HL-60/S4 (cell line): Measurements from ENCODE around the gene SCYL3.
"Not testable (repeated sequence)": the region's sequence is repeated elsewhere in the genome, so short reads cannot be mapped to it uniquely, and the experiment has no call there.

Experiments
- in situ Hi-C: fragments of 300-500 bp; cut with MboI; formaldehyde crosslinking; loops from 2 replicates; pipeline ENCODE4 v1.14.3; 2022; ENCODE audit warnings: low sequenced_read_pairs

The SCYL3 gene

GRCh38 chr1:169873582-169874199 lies 20.0 kb downstream of the SCYL3 start:
- in situ Hi-C loops = no loop called here

GRCh38 chr1:169872906-169873305 lies 20.8 kb downstream of the SCYL3 start:
- in situ Hi-C loops = no loop called here

GRCh38 chr1:169871988-169872387 lies 21.7 kb downstream of the SCYL3 start:
- in situ Hi-C loops = not testable (repeated sequence)

- in situ Hi-C loops = no loop called here
These were observed 24.3 kb downstream of the SCYL3 start for GRCh38 chr1:169869426-169869825.

- in situ Hi-C loops = no loop called here
These were observed 24.7 kb downstream of the SCYL3 start for GRCh38 chr1:169868978-169869377.

GRCh38 chr1:169867012-169867675 lies 26.6 kb downstream of the SCYL3 start:
- in situ Hi-C loops = no loop called here

GRCh38 chr1:169866577-169866976 lies 27.1 kb downstream of the SCYL3 start:
- in situ Hi-C loops = no loop called here

GRCh38 chr1:169864531-169864930 lies 29.2 kb downstream of the SCYL3 start:
- in situ Hi-C loops = not testable (repeated sequence)

- in situ Hi-C loops = no loop called here
These were observed 32.9 kb downstream of the SCYL3 start for GRCh38 chr1:169860750-169861149.

GRCh38 chr1:169860187-169860586 lies 33.5 kb downstream of the SCYL3 start:
- in situ Hi-C loops = no loop called here

GRCh38 chr1:169859001-169859400 lies 34.7 kb downstream of the SCYL3 start:
- in situ Hi-C loops = no loop called here

- in situ Hi-C loops = no loop called here
These were observed 35.2 kb downstream of the SCYL3 start for GRCh38 chr1:169858467-169858866.

GRCh38 chr1:169853341-169853740 lies 40.4 kb downstream of the SCYL3 start:
- in situ Hi-C loops = no loop called here

GRCh38 chr1:169849346-169850022 lies 44.2 kb downstream of the SCYL3 start:
- in situ Hi-C loops = no loop called here

- in situ Hi-C loops = no loop called here
These were observed 45.2 kb downstream of the SCYL3 start for GRCh38 chr1:169848456-169848855.

- in situ Hi-C loops = no loop called here
These were observed 48.6 kb downstream of the SCYL3 start for GRCh38 chr1:169844941-169845608.

- in situ Hi-C loops = no loop called here
These were observed 54.8 kb downstream of the SCYL3 start for GRCh38 chr1:169838942-169839341.

- in situ Hi-C loops = no loop called here
These were observed 57.5 kb downstream of the SCYL3 start for GRCh38 chr1:169836198-169836597.

- in situ Hi-C loops = no loop called here
These were observed 58.0 kb downstream of the SCYL3 start for GRCh38 chr1:169835647-169836046.

GRCh38 chr1:169834869-169835268 lies 58.8 kb downstream of the SCYL3 start:
- in situ Hi-C loops = no loop called here

GRCh38 chr1:169833179-169833901 lies 60.4 kb downstream of the SCYL3 start:
- in situ Hi-C loops = no loop called here
